Large intestine (tissue), 12 donors: ENCODE results near the gene GOLGA8G. TPM values are rescaled to one million over a fixed set of nuclear protein-coding genes. Genes with fewer than 3 reads are reported as not detected.
"Not testable (repeated sequence)": the region's sequence is repeated elsewhere in the genome, so short reads cannot be mapped to it uniquely, and the experiment has no call there.

ENCODE experiments used
- DNase-seq, 2 donors: peaks; one replicate each; pipeline versions ENCODE4 v3.0.0 to v3.0.0-alpha.2; 2013
- H3K27ac ChIP-seq: one replicate; pipeline ENCODE4 v1.5.1; 2013; ENCODE audit warnings: low read length
- H3K27me3 ChIP-seq: 2 replicates; pipeline ENCODE4 v1.6.1; 2013; ENCODE audit warnings: low read length; ENCODE audit not compliant: control insufficient read depth, insufficient read depth
- H3K36me3 ChIP-seq: 2 replicates; pipeline ENCODE4 v1.6.1; 2013; ENCODE audit warnings: low read length; ENCODE audit not compliant: control insufficient read depth, insufficient read depth
- H3K4me1 ChIP-seq: one replicate; pipeline ENCODE4 v1.6.1; 2013; ENCODE audit warnings: low read length; ENCODE audit not compliant: control insufficient read depth, insufficient read depth
- H3K4me3 ChIP-seq: one replicate; pipeline ENCODE4 v1.5.1; 2013; ENCODE audit warnings: low read length
- H3K9me3 ChIP-seq: one replicate; pipeline ENCODE4 v1.6.1; 2013; ENCODE audit warnings: mild to moderate bottlenecking, low read depth, low read length, moderate library complexity; ENCODE audit not compliant: control insufficient read depth
- WGBS: methylation state at CpG from one replicate; pipeline ENCODE4 v1.1.5; 2013; ENCODE audit warnings: low lambda C conversion rate; ENCODE audit not compliant: insufficient coverage; 5-methylcytosine and 5-hydroxymethylcytosine counted together
- long read RNA-seq, 11 donors: transcript quantifications; one replicate each; lab custom pipeline, GENCODE V29; 2026
- polyA plus RNA-seq: library from polyadenylated mRNA; unstranded; fragments of 120-200 nt; gene quantifications from one replicate; pipeline ENCODE4 v1.2.1, GENCODE V29; 2013

Gene GOLGA8G
- polyA plus RNA-seq = not detected
- long read RNA-seq, donor 1 = 0 reads
- long read RNA-seq, donor 2 = 0 reads
- long read RNA-seq, donor 3 = 0 reads
- long read RNA-seq, donor 4 = 0 reads
- long read RNA-seq, donor 5 = 0 reads
- long read RNA-seq, donor 6 = 0 reads
- long read RNA-seq, donor 7 = 0 reads
- long read RNA-seq, donor 8 = 0 reads
- long read RNA-seq, donor 9 = 0 reads
- long read RNA-seq, donor 10 = 0 reads
- long read RNA-seq, donor 11 = 0 reads

DNA sequence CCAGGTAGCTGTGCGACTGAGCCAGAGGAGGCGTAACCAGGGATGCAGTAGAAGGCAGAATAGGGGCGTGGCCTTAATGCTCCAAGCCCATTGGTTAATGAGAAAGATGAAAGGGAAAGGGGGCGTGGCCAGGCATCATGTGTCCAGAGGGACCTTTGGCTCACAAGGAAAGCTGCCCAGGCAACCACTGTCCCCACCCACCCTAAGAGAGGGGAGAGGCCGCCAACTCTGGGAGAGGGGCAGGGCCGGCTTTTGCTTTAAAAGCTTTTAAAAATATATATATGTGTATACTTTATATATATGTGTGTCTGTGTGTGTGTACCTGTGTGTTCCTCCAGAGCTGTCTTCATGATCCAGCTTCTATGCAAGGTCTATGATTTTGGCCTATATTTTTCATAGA lies at the start of gene GOLGA8G:
Gene GOLGA8G, minus strand, starts transcription at position 18 of the 400 bp plus-strand sequence. CDS start 62 bp downstream, outside the sequence.
- H3K27me3 ChIP-seq, H3K4me1 ChIP-seq, H3K27ac ChIP-seq, H3K4me3 ChIP-seq, DNase-seq, H3K9me3 ChIP-seq, H3K36me3 ChIP-seq: not testable (repeated sequence)
- WGBS = no CpG with 5 or more reads among the region's 6 CpGs

GRCh38 chr15:28573351-28573750 lies 40.6 kb upstream of the GOLGA8G start:
- DNase-seq = not testable (repeated sequence)

DNA sequence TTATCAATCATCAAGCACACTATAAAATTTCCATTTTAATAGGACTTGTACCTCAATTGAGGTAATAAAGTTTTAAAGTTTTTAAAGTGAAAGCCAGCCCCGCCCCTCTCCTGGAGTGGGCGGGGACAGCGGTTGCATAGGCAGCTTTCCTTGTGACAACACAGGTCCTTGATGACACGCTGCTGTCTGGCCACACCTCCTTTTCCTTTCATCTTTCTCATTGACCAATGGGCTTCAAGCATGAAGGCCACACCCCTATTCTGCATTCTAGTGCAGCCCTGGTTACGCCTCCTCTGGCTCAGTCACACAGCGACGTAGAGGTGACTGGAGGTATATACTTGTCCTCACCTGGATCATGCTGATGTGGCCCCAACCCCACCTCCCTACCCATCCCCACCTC lies 20.5 kb upstream of the GOLGA8G start, which contains the start of gene GOLGA6L25:
Gene GOLGA6L25, plus strand, starts transcription at position 301 of the 400 bp plus-strand sequence. Its CDS starts 61 bp downstream, at position 362.
- not testable (repeated sequence) for H3K9me3 ChIP-seq, H3K4me3 ChIP-seq, H3K36me3 ChIP-seq, H3K27ac ChIP-seq, H3K27me3 ChIP-seq, DNase-seq, H3K4me1 ChIP-seq
- no CpG with 5 or more reads among the region's 7 CpGs for WGBS

More at GRCh38 chr15:28573351-28573750, 40.6 kb upstream of the GOLGA8G start:
- not testable (repeated sequence) for H3K27ac ChIP-seq, H3K9me3 ChIP-seq, H3K36me3 ChIP-seq, H3K4me3 ChIP-seq, H3K27me3 ChIP-seq, H3K4me1 ChIP-seq
- WGBS = no CpG with 5 or more reads among the region's 13 CpGs

DNA sequence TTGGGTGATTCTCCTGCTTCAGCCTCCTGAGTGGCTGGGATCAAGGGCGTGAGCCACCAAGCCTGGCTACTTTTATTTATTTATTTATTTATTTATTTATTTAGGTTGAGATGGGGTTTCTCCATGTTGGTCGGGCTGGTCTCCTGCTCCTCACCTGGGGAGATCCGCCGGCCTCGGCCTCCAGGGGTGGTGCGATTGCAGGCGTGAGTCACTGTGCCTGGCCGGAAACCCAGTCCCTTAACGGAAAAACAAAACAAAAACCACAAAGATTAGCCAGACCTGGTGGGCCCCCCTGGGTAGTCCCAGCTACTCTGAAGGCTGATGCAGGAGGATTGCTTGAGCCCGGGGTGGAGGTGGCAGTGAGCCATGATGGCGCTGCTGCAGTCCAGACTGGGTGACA lies 17.6 kb downstream of the GOLGA8G start:
- not testable (repeated sequence) for H3K4me1 ChIP-seq, H3K36me3 ChIP-seq, DNase-seq, H3K9me3 ChIP-seq, H3K27ac ChIP-seq, H3K27me3 ChIP-seq, H3K4me3 ChIP-seq
- no CpG with 5 or more reads among the region's 11 CpGs for WGBS

- H3K4me3 ChIP-seq, DNase-seq, H3K4me1 ChIP-seq, H3K9me3 ChIP-seq, H3K27me3 ChIP-seq, H3K27ac ChIP-seq, H3K36me3 ChIP-seq: not testable (repeated sequence)
- no CpG with 5 or more reads among the region's 22 CpGs for WGBS
These were observed 18.6 kb downstream of the GOLGA8G start for GRCh38 chr15:28514128-28514527.

DNA sequence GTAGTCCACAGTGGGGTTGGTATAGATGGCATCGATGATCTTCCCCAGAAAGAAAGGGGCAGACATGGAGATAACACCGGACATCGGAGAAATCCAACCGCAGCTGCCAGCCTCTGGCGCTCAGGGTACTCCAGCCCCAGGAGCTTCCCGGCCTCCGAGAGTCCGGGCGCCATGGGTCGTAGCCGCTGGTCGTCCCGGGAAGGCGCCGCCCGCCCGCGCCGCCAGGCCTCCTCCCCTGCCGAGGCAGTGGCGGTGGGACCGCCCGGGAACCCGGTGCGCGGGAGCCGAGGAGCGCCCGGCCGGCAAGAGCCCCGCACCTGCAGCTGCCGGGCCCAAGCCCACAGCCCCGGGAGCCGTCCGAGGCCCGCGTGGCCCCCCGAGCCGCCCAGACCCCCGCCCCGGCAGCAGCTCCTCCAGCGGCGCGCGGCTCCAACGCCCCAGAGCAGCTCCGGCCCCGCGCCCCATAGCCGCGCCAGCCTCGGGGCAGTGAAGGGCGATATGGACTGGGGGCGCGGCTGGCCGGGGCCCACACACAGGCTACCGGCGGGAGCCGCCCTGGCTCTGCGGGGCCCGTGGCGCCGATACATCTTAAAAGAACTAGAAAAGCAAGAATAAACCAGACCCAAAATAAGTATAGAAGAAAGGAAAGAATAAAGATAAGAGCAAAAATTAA lies 24.4 kb downstream of the GOLGA8G start:
- no CpG with 5 or more reads among the region's 63 CpGs for WGBS
- DNase-seq, H3K9me3 ChIP-seq, H3K27me3 ChIP-seq, H3K4me3 ChIP-seq, H3K4me1 ChIP-seq, H3K36me3 ChIP-seq, H3K27ac ChIP-seq: not testable (repeated sequence)

DNA sequence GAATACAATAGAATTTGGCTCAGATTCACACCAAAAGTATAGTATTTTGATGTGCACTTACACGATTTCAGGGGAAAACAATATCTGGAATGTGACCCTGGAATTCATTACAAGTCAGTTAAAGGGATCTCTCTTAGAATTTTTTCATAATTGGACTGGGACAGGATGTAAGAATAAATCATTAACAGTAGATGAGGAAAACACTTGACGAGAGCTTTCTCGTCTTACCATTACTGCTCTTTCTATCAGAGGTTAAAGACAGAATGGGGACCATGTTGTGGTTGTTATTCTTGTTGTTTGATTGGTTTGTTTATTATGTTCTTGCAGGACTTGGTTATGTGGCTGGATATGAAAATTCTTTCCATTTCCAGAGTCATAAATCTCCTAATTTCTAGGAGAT lies 51.4 kb downstream of the GOLGA8G start:
- no CpG with 5 or more reads among the region's 3 CpGs for WGBS
- H3K9me3 ChIP-seq, H3K4me3 ChIP-seq, DNase-seq, H3K36me3 ChIP-seq, H3K4me1 ChIP-seq, H3K27ac ChIP-seq, H3K27me3 ChIP-seq: not testable (repeated sequence)

Other genes with a start within 250 kb of the GOLGA8G start
- 42.7 TPM for gene HERC2, start 210.8 kb downstream of the GOLGA8G start, polyA plus RNA-seq
- not detected for gene GOLGA6L24, start 174.9 kb downstream of the GOLGA8G start, polyA plus RNA-seq
- not detected for gene GOLGA8F, start 154.3 kb downstream of the GOLGA8G start, polyA plus RNA-seq
- not detected for gene GOLGA6L25, start 20.6 kb upstream of the GOLGA8G start, polyA plus RNA-seq
- gene GOLGA8M, start 179.4 kb upstream of the GOLGA8G start, polyA plus RNA-seq = 1.3 TPM